GM12878 (cell line): ENCODE results near the gene SYS1. TPM values are rescaled to one million over a fixed set of nuclear protein-coding genes. Genes with fewer than 3 reads are reported as not detected.

Experiments
- ATAC-seq: fragments of 200-7000 bp; cut with Tn5 transposase; 3 replicates; pipeline ENCODE4 v1.9.1; 2020; ENCODE audit warnings: mild to moderate bottlenecking, moderate library complexity
- BruUV-seq: library from RNA; stranded (reverse); fragments of 400-500 nt; replicated peaks from 2 replicates; lab custom pipeline; 2021; lab: Mats Ljungman, UMichigan
- CTCF ChIA-PET: fragments of 300-600 bp; sonication (Branson Sonifier 250); formaldehyde crosslinking; extraction: SDS; loops from one replicate; lab custom pipeline; 2021; ENCODE audit warnings: inconsistent platforms; lab: Yijun Ruan, JAX
- POLR2A ChIA-PET: fragments of 350-600 bp; formaldehyde crosslinking; extraction: SDS; loops from one replicate; lab custom pipeline; 2021; ENCODE audit warnings: inconsistent platforms; lab: Charles Lee
- RAD21 ChIA-PET: fragments of 300-600 bp; sonication (Branson Sonifier 250); formaldehyde crosslinking; loops from one replicate; lab custom pipeline; 2023; ENCODE audit warnings: antibody characterized with exemption; ENCODE audit not compliant: unreplicated experiment; lab: Charles Lee
- SMC1A ChIA-PET: fragments of 300-600 bp; sonication (Branson Sonifier 250); formaldehyde crosslinking; loops from one replicate; lab custom pipeline; 2023; ENCODE audit not compliant: unreplicated experiment, uncharacterized antibody; lab: Charles Lee
- DNase-seq: peaks from one replicate; pipeline ENCODE4 v3.0.0-alpha.2; 2011; ENCODE audit warnings: low read depth, low spot score
- FAIRE-seq: peaks from 3 replicates; lab custom pipeline; 2011; peaks lifted over from hg19 to GRCh38; lab: Jason Lieb, UNC
- H2AFZ ChIP-seq: 2 replicates; pipeline ENCODE4 v1.6.0; 2011; ENCODE audit warnings: low read depth, low read length, control low read depth; ENCODE audit not compliant: control insufficient read depth
- H3K27ac ChIP-seq: 2 replicates; pipeline ENCODE4 v1.5.1; 2011; ENCODE audit warnings: control low read depth; ENCODE audit not compliant: control insufficient read depth, insufficient read depth
- H3K27me3 ChIP-seq, 2 experiments: replicated peaks in 1 of 2; 2 replicates each; pipeline versions ENCODE4 v1.6.0 to v1.6.1; 2011; ENCODE audit warnings: low read length in 1 of 2; ENCODE audit not compliant: control insufficient read depth in 2 of 2, insufficient read depth in 2 of 2
- H3K36me3 ChIP-seq, 2 experiments: 2 replicates each; pipeline ENCODE4 v1.5.1; 2011; ENCODE audit warnings: low read length in 1 of 2; ENCODE audit not compliant: control insufficient read depth in 2 of 2, insufficient read depth in 2 of 2
- H3K4me1 ChIP-seq: 2 replicates; pipeline ENCODE4 v1.6.1; 2011; ENCODE audit warnings: mild to moderate bottlenecking, low read length, moderate library complexity, mixed read lengths; ENCODE audit not compliant: control insufficient read depth, insufficient read depth
- H3K4me2 ChIP-seq: 2 replicates; pipeline ENCODE4 v1.6.0; 2011; ENCODE audit warnings: control low read depth; ENCODE audit not compliant: control insufficient read depth, insufficient read depth
- H3K4me3 ChIP-seq: fragments of 200-600 bp; sonication (generic); 2 replicates; pipeline ENCODE4 v1.5.1; 2016
- H3K79me2 ChIP-seq: 2 replicates; pipeline ENCODE4 v1.6.0; 2011; ENCODE audit warnings: low read length; ENCODE audit not compliant: control insufficient read depth, insufficient read depth
- H3K9ac ChIP-seq: 2 replicates; pipeline ENCODE4 v1.8.0; 2011; ENCODE audit warnings: low read length, control low read depth, mixed read lengths; ENCODE audit not compliant: control insufficient read depth, insufficient read depth
- H3K9me3 ChIP-seq: replicated peaks from 3 replicates; pipeline ENCODE4 v1.5.1; 2011; ENCODE audit warnings: mild to moderate bottlenecking, low read length; ENCODE audit not compliant: control insufficient read depth, insufficient read depth
- H4K20me1 ChIP-seq: 2 replicates; pipeline ENCODE4 v1.6.0; 2011; ENCODE audit not compliant: control insufficient read depth, insufficient read depth
- CBX5 ChIP-seq: sonication (generic); IDR thresholded peaks from 2 replicates; pipeline ENCODE4 v1.6.1; 2016; ENCODE audit warnings: low read depth, moderate library complexity, mild to moderate bottlenecking, inconsistent platforms
- IKZF2 ChIP-seq, 2 experiments: fragments of 450-650 bp; IDR thresholded peaks; 2 replicates each; pipeline ENCODE4 v1.6.1; 2017; ENCODE audit warnings: mild to moderate bottlenecking in 2 of 2, moderate library complexity in 2 of 2
- NFIC ChIP-seq: IDR thresholded peaks from 2 replicates; pipeline ENCODE4 v1.6.1; 2012; ENCODE audit warnings: low read depth, mild to moderate bottlenecking, inconsistent platforms, low read length, moderate library complexity
- NFYB ChIP-seq: IDR thresholded peaks from 2 replicates; pipeline ENCODE4 v1.6.1; 2011; ENCODE audit warnings: low read depth, mild to moderate bottlenecking, low read length, improper control_type of control experiment, moderate library complexity; ENCODE audit not compliant: insufficient read depth
- PAX8 ChIP-seq: fragments of 450-650 bp; IDR thresholded peaks from 2 replicates; pipeline ENCODE4 v1.6.1; 2017; ENCODE audit warnings: mild to moderate bottlenecking, moderate library complexity
- RELA ChIP-seq: fragments of 450-650 bp; IDR thresholded peaks from 2 replicates; pipeline ENCODE4 v1.8.0; 2014; ENCODE audit warnings: borderline replicate concordance; ENCODE audit not compliant: partially characterized antibody
- SIN3A ChIP-seq: IDR thresholded peaks from 2 replicates; pipeline ENCODE4 v1.6.1; 2012; ENCODE audit warnings: low read depth, low read length, improper control_type of control experiment
- SUZ12 ChIP-seq: fragments of 200-600 bp; sonication (generic); IDR thresholded peaks from one replicate; pipeline ENCODE4 v1.6.1; 2018; ENCODE audit warnings: antibody characterized with exemption, mild to moderate bottlenecking; ENCODE audit not compliant: unreplicated experiment
- TCF3 ChIP-seq: IDR thresholded peaks from 2 replicates; pipeline ENCODE4 v1.6.1; 2012; ENCODE audit warnings: low read depth, mild to moderate bottlenecking, low read length, borderline replicate concordance; ENCODE audit not compliant: insufficient read depth
- ZBTB11 ChIP-seq: fragments of 450-650 bp; formaldehyde crosslinking; IDR thresholded peaks from 2 replicates; pipeline ENCODE4 v1.5.0; 2022; ENCODE audit warnings: mild to moderate bottlenecking, missing genetic modification characterization
- ZNF687 ChIP-seq: fragments of 450-650 bp; IDR thresholded peaks from 2 replicates; pipeline ENCODE4 v1.6.1; 2017; ENCODE audit warnings: mild to moderate bottlenecking, moderate library complexity
- WGBS: methylation state at CpG from one replicate; pipeline ENCODE4 v1.1.6; 2016; ENCODE audit warnings: low lambda C conversion rate; ENCODE audit not compliant: insufficient replicate concordance, insufficient coverage; ENCODE audit errors: missing lambda C conversion rate; 5-methylcytosine and 5-hydroxymethylcytosine counted together
- in situ Hi-C: fragments of 300-500 bp; cut with MboI; formaldehyde crosslinking; loops from 9 replicates; pipeline ENCODE4 v1.14.3; 2018; ENCODE audit warnings: mixed read lengths
- intact Hi-C: fragments of 100-400 bp; cut with micrococcal nuclease; formaldehyde crosslinking; loops from one replicate; pipeline ENCODE4 v1.14.2; 2022; ENCODE audit not compliant: unreplicated experiment
- polyA plus RNA-seq, 11 experiments: library from polyadenylated mRNA; depleted of rRNA in 4 of 11; unstranded in 6 of 11; stranded (reverse) in 5 of 11; fragments of >200 nt; fragmentation: Nextera tagmentation in 4 of 11; fragmentation: Illumina TruSeq in 1 of 11; extraction: Ambion mirVana in 4 of 11; extraction: Trizol in 1 of 11; gene quantifications; 1 replicate in 1 of 11; 2 replicates in 10 of 11; pipeline versions ENCODE4 v1.2.1 to v1.2.3, GENCODE V29; 2011 to 2016; ENCODE audit warnings: inconsistent platforms in 2 of 11, missing spikeins in 2 of 11, low read depth in 1 of 11
- total RNA-seq, 4 experiments: library from RNA; depleted of rRNA in 3 of 4; stranded (reverse); fragments of >200 nt in 3 of 4; fragmentation: Illumina TruSeq in 1 of 4; extraction: Trizol in 1 of 4; gene quantifications; 2 replicates each; pipeline versions ENCODE4 v1.2.1 to v1.2.3, GENCODE V29; 2013 to 2021

The SYS1 gene
- total and polyA plus RNA-seq, 10 of the 15 experiments (the other 5 are each of a cell fraction or from before 2014, with no cell fraction given): 5.1 to 22.6 (median 9.3) TPM

- RAD21 ChIA-PET: no interaction called here
- no peaks in the 10 kb centered on the region for H3K4me1 ChIP-seq
- TF ChIP-seq IKZF2 (IDR thresholded peaks at IDR 0.05) (no peak), PAX8 (no peak), TCF3 (no peak), CBX5 (no peak), ZBTB11 (CRISPR knock-in tag) (no peak), NFYB (no peak), NFIC (no peak), SIN3A (no peak), SUZ12 (no peak), RELA (no peak), ZNF687 (no peak)
- TF ChIP-seq, all 136 proteins: peak for 0
- no TSS peak for BruUV-seq
- Histone ChIP-seq H3K27ac (no peak overlapping the region), H2AFZ (no peak overlapping the region), H3K27me3 (no peaks in the 10 kb centered on the region), H3K4me2 (no peak overlapping the region), H3K79me2 (no peaks in the 10 kb centered on the region), H3K9me3 (peaks cover 15% of the 10 kb centered on the region; the same call in 2 of the 3 replicates), H3K36me3 (no peaks in the 10 kb centered on the region; a peak in 1 of 4 replicates), H3K9ac (no peak overlapping the region), H4K20me1 (no peaks in the 10 kb centered on the region), H3K4me3 (no peak overlapping the region)
- ChIA-PET SMC1A (interaction anchor here (1.0 kb wide), 1 partner anchor 37 kb away, joined by 3 read pairs; no protein-coding TSS in a partner anchor), POLR2A (no interaction called here), CTCF (interaction anchor here (1.0 kb wide), 1 partner anchor 51 kb away, joined by 3 read pairs; no protein-coding TSS in a partner anchor)
- no peak for DNase-seq
- ATAC-seq: no peak
- FAIRE-seq: no peak
- intact Hi-C loops: no loop called here
- in situ Hi-C loops: no loop called here
- 89% methylated on average over 1 of the region's 1 CpG for WGBS
Measured at GRCh38 chr20:45399018-45399417, 36.1 kb downstream of the SYS1 start.
